D721Med (cell line): ENCODE measurements around the gene GGT6.

Experiments
- DNase-seq: peaks from one replicate; pipeline ENCODE4 v3.0.0; 2011; ENCODE audit warnings: low spot score; ENCODE audit not compliant: insufficient read length
- FAIRE-seq: peaks from 2 replicates; lab custom pipeline; 2011; peaks lifted over from hg19 to GRCh38; lab: Jason Lieb, UNC
- CTCF ChIP-seq: IDR thresholded peaks from 2 replicates; pipeline ENCODE4 v1.5.1; 2012; ENCODE audit warnings: mild to moderate bottlenecking, control low read depth; ENCODE audit not compliant: insufficient read depth; ENCODE audit errors: missing control alignments

GGT6 gene

GRCh38 chr17:4547118-4547906 is 13.1 kb downstream of the GGT6 start:
- FAIRE-seq (no peak), DNase-seq (no peak)
- TF ChIP-seq CTCF = no peak

GRCh38 chr17:4545217-4545951 is 15.0 kb downstream of the GGT6 start:
- TF ChIP-seq CTCF = no peak
- DNase-seq (no peak), FAIRE-seq (no peak)

GRCh38 chr17:4544951-4545216 is 15.5 kb downstream of the GGT6 start:
- FAIRE-seq (no peak), DNase-seq (no peak)
- TF ChIP-seq CTCF = no peak

- TF ChIP-seq CTCF = no peak
- FAIRE-seq (no peak), DNase-seq (no peak)
These were observed 16.0 kb downstream of the GGT6 start for GRCh38 chr17:4544135-4544950.

- DNase-seq (no peak), FAIRE-seq (no peak)
- no peak for TF ChIP-seq CTCF
These were observed 16.8 kb downstream of the GGT6 start for GRCh38 chr17:4543557-4544026.

GRCh38 chr17:4542726-4543191 is 17.6 kb downstream of the GGT6 start:
- no peak for FAIRE-seq
- no peak for DNase-seq
- TF ChIP-seq CTCF = no peak
